Pulmonary artery endothelial cell (primary cell): ENCODE data around the gene PPP1R13B. TPM values are rescaled to one million over a fixed set of nuclear protein-coding genes. Genes with fewer than 3 reads are reported as not detected.
A peak's percentile ranks its signal among the peaks of the same experiment; 100 is the strongest.
"Not testable (repeated sequence)": the region's sequence is repeated elsewhere in the genome, so short reads cannot be mapped to it uniquely, and the experiment has no call there.

Experiments
- DNase-seq: peaks from one replicate; pipeline ENCODE4 v3.0.0-alpha.2; 2011; ENCODE audit warnings: low read depth, low spot score
- total RNA-seq: library from RNA; depleted of rRNA; stranded (reverse); fragments of >200 nt; gene quantifications from 2 replicates; pipeline ENCODE4 v1.2.3, GENCODE V29; 2014

Gene PPP1R13B
- total RNA-seq, 1 donor from 2014 or later = 7.5 TPM

DNA sequence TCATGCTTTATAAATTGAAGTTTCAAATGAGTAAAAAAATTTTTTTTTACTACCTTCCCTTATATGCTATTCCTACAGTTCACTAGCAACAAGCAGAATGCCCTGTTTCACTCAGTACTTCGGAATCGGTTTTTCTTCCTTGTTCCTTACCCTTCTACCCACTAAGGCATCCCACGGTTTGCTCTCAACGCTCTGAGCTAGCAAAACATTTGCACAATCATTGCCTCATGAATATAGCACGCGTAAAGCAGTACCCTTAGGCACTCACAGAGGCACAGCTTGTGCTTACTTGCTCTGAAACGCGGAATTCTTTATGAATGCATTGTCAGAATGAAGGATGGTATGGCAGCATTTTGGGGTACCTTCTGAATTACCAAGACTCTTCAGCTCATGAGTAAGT is 45.0 kb downstream of the PPP1R13B start:
- DNase-seq = no peak

DNA sequence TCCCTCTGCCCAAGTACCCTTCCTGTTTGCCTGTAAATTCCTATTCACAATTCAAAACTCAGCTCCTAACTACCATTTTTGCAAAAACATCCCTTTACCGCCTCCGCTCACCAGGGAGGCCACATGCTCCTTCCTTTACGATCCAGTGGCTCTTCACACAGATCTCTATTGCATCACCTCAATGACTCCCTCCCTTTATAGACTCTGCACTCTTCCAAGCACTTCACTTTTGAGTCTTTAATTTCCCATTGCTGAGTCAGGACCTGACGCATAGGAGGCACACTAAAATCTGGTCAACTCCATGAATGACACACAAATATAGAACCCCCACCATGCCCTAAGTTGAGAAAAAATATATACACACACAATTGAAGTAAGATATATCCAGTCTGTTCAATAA is 45.9 kb downstream of the PPP1R13B start:
- DNase-seq = no peak

DNA sequence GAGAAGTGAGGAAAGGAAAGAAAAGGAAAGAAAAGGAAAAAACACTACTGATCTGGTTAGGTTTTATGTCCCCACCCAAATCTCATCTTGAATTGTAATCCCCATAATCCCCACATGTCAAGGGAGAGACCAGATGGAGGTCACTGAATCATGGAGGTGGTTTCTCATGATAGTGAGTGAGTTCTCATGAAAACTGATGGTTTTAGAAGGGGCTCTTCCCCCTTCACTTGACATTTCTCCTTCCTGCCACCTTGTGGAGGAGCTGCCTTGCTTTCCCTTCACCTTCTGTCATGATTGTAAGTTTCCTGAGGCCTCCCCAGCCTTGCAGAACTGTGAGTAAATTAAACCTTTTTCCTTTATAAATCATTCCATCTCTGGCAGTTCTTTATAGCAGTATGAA is 54.2 kb downstream of the PPP1R13B start:
- DNase-seq = not testable (repeated sequence)

DNA sequence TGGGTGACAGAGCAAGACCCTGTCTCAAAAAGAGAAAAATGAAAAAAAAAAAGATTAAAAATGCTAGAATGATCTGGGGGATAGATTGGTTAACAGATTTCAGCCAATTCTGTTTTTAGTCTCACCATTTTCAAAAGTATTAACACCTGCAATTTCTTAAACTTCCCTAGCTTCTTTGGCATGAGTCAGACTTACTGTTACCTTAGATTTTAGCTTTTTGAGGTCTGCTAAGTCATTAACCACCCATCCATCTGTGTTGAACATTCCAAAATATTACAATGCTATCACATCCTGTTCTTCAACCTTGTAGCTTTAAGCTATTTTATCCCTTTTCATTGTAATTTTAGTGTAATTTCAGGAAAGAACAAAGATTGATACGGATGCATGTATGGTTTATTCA is 59.3 kb downstream of the PPP1R13B start:
- no peak for DNase-seq

DNA sequence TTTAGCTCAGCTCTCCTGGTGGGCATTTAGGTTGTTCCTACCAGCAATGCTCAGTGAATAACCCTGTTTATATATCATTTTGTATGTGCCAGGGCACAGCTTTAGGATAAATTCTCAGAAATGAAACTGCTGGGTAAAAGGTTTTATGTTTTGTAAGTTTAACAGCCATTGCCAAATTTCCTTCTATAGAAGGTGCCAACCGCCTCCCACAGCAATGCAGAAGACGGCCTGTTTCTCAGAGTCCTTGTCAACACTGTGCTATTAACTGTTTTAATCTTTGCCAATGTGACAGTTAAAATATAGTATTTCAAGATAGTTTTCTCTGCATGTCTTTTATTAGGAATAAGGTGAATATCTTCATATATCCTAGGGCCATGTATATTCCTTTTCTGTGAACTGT is 65.0 kb downstream of the PPP1R13B start:
- DNase-seq = no peak

DNA sequence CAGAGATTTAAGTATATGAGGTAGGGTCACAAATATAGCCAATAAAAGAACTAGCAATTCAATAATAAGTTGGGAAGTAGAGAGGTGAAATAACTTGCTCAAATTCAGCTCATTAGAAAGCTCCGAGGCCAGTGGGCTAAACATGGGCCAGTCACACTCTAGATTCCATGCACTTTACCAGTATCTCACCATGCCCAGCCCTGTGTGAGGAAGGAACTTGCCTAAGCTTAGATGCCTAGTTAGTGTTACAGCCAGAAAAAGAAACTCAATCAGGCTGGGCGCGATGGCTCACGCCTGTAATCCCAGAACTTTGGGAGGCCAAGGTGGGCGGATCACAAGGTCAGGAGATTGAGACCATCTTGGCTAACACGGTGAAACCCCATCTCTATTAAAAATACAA is 71.1 kb downstream of the PPP1R13B start:
- DNase-seq = not testable (repeated sequence)

DNA sequence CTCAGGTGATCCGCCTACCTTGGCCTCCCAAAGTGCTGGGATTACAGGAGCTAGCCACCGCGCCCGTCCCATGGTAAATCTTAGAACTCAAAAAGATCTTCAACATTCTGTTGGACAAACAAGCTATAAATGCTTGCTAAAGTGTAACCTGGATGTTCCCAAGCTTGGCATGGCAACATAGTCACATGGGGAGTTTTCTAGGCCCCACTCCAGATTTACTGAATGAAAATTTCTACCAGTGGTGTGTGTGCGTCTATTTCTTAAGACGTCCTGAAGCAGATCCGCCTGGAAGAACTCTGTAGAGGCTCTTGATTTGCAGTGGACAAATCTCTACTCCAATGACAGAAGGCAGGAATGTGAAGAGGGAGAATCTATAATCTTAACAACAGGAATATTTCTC is 71.9 kb downstream of the PPP1R13B start:
- DNase-seq = no peak

DNA sequence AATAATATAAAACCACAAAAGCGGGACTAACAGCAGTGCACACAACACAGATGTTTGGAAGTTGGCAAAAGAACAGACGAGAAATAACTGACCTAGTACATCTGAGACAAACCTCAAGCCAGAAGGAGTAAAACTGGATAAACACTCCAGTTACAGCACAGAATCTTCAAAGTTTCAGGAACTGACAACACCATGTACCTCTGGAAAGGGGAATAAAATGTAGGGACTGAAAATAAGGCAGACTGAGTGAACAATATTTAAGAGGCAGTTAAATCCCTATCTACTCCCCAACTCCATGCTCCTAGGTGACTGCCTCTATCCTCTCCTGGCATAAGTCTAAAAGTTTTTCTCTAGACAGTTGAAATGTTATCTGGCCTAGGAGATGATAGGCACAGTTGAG is 73.9 kb downstream of the PPP1R13B start:
- DNase-seq = no peak

DNA sequence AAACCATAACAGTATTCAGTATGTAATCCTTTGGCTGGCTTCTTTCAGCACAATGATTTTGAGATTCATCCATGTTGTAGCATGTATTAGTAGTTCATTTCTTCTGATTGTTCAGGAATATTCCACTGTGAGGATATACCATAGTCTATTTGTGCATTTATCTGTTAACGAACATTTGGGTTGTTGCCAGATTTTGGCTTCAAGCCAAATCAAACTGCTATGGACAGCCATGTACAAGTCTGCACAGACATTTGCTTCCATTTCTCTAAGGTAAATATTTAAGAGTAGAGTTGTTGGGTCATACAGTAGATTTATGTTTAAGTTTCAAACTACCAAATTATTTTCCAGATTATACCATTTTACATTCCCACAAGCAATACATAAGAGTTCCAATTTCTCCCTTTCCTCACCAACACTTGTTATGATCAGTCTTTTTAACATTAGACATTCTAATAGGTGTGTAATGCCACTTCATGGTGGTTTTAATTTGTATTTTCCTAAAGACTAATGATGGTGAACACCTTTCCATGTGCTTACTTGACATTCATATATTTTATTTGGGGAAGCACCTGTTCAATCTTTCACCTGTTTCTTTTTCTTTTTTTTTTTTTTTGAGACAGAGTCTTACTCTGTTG is 75.2 kb downstream of the PPP1R13B start:
- no peak for DNase-seq

DNA sequence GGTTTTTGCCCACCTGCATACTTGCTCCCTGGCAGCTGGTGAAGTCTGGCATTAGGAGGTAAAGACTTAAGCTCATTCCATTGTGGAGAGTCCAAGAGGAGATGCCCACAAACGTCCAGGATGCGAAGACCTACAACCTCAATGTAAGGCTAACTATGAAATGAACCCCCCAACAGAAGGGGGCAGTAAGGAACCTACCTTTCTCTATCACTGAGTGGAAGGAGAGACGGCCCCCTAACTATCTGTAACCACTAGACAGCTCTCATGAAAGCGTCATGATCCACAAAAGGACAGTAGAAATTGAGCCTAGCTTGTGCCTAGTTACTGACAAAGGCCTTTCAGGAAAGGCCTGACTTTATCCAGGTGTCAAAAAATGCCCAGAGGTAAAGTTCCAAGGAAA is 76.5 kb downstream of the PPP1R13B start:
- no peak for DNase-seq

DNA sequence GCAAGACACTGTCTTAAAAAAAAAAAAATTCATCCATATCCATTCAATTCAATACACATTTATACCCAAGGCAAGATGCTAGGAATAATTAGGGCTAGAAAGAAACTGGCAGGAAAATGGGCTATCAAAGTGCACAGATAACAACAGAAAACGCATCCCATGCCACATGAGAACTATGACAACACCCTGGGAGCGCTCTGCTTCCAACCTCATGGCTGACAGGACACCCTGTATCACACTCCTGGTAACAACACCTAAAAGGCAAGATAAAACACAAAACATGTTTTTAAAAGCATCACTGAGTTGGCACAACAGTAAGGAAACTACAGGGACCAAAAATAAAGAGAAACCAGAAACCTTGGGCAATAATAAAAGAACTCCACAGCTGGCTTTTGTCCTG is 76.9 kb downstream of the PPP1R13B start:
- no peak for DNase-seq

DNA sequence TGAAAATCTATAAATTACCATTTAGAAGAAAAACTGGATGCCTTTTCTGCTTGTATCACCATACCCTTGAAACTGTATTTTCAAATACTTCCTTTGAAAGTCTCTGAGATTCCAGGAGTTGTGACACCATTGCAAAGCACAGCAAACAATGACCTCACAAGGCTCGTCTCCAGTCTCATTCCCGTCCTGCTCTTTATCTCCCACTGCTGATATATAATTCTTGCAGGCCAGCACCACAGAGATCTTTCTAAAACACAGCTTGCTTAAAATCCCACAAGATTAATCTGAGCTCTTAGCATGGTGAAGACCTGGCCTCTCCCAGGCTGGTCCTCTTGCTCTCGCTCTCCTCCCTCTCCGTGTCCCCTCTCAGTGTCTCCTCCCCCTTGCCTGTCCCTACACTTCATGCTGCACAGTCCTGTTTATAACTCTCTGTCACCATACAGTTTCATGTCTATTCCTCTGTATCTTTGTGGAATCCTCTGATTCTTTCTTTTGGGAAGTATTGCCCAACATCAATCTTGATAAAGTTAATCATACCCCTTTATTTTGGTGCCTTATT is 80.0 kb downstream of the PPP1R13B start:
- DNase-seq = no peak

DNA sequence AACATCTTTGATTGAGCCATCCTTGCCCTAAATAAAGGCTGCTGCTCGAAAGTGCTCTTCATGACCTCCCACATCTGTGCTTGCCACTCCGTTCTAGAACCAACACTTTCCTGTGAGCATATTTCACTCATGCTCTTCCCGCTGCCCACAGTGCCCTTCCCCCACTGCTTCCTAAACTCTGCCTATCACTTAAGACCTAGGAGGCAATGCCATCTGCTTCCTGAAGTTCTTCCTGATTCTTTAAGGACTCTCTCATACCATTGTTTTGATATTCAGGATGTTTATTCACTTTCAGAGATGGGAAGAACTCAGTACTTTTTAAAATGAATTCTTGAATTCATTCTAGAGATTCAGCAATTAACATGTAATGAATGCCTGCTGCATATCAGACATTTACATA is 81.8 kb downstream of the PPP1R13B start:
- DNase-seq = peak; percentile 61

DNA sequence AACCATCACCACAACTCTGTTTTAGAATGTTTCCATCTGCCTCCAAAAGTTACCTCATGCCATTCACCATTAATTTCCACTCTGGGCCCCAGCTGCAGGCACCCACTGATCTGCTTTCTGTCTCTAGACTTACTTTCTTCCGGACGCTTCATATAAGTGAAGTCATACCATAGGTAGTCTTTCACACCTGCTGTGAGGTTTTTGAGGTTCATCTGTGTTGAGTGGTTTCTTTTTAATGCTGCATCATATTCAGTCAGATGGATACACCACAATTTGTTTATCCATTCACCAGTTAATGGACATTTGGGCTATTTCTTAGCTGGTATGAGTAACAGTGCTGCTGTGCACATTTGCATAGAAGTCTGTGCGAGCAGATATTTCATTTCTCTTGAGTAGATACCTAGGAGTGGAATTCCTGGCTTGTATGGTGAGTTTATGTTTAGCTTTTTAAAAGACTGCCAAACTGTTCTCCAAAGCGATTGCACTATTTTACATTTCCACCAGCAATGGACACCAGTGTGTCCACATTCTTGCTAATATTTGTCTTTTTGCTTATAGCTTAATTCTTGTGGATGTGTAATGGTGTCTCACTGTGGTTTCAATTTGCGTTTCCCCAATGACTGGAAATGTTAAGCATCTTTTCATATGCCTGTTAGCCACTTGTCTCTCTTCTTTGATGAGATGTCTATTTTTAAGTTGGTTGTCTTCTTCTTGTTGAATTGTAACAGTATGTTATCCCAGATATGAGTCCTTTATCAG is 83.5 kb downstream of the PPP1R13B start:
- DNase-seq = no peak

DNA sequence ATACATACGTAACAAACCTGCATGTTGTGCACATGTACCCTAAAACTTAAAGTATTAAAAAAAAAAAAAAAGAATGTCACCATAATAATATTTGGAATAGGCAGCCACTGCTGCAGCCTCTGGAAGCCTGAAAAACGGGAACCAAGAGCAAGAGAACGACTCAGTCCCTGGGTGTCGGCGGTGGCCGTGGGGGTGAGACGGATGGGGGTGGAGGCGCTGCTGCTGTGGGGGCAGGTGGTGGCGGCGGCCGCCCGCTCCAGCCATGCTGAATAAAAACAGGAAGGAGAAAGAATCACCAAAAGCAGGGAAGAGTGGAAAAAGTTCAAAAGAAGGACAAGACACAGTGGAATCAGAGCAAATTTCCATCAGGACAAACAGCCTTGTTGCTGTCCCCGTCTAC is 84.8 kb downstream of the PPP1R13B start:
- DNase-seq = no peak

DNA sequence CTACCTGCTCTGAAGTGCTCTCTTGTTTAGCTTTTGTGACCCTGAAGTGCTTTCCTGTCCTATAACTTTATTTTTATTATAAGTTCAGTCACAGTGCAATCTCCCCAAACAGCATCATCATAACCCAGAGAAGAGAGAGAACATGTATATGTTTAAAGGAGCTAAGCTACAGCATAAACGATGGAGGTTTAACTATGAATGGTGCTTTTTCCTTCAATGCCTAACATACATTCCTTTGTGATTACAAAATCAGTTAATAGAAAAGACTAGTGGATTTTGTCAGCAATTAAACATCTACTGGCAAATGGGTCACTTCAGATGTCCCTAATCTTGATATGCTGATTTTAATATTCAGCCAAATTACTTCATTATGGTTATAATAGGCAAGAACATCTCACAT is 85.3 kb downstream of the PPP1R13B start:
- no peak for DNase-seq

DNA sequence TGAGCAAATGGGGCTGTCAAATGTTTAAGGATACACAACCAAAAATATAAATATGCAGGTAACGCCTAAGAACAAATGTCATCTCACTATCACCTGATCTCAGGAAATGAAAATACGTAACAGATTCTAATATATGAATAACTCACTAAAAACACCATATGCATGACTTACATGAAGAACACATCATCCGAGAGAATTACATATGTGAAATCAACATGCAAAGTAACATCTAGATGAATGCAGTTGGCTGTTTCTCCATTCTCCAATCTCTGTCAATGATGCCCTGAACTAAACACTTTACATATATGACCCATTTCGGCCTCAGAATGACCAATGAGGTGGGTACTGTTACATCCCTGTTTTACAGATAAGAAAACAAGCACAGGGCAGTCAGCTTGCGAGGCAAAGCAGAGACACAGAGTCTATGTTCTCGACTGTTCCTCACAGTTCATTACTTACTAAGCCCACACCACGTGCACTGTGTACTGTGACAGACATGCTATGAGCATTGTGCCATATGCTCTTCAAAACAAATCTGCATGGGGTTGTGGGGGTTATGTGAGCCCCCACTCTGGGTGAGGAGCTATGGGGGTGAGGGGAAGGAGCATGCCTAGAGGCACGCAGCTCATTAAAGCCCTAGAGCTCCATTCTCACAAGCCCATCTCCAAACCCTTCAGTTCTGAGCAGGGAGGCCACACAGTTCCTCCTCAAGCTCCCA is 89.2 kb downstream of the PPP1R13B start:
- no peak for DNase-seq

DNA sequence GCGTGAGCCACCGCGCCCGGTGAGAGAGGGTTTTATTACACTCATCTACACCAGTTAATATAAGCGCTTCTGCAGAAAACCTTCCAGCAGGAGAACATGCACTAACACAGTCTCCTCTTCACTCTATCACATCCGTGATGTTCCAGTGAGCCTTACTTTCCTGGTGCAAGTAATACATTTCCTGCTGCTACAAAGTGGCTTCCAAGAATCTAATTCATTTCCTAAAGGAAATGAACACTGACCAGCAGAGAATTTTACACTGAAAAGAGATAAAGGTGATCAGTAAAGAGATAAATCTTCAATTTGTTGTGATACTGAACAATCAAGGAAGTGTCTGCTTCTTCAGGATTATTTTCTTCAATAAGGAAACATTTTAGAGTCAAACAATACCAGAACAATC is 92.3 kb downstream of the PPP1R13B start:
- no peak for DNase-seq

DNA sequence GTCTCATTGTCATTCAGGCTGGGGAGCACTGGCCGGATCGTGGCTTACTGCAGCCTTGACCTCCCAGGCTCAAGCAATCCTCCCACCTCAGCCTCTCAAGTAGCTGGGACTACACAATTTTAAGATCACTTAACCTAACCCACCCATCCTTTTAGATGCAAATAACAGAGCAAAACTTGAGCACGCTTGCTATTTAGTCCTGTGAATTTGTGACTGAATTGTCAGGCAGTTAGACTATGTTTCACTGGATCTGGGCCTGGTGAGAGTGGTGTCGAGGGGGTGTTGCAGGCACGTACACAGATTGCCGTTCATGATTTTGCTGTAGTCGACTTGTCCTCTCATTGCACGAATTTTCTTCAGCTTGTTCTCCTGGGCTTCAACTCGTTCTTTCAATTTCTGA is 93.6 kb downstream of the PPP1R13B start:
- no peak for DNase-seq

DNA sequence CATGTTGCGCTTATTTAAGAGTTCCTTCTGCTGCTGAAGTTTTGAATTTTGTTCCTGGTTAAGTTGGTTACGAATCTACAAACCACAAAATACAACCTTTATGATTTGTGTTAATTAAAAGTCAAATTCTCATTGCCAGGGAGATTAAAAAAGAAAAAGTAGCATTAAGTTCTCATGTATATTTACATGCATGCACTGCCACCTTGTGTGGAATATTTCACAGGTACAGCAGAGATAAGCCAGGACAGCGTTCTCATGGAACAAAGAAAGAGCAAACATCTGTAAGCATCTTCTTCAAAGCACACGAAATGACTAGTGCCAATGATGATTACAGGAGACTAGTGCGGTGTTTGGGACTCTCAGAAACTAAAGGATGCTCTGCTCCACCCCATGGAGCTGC is 97.5 kb downstream of the PPP1R13B start:
- DNase-seq = no peak

DNA sequence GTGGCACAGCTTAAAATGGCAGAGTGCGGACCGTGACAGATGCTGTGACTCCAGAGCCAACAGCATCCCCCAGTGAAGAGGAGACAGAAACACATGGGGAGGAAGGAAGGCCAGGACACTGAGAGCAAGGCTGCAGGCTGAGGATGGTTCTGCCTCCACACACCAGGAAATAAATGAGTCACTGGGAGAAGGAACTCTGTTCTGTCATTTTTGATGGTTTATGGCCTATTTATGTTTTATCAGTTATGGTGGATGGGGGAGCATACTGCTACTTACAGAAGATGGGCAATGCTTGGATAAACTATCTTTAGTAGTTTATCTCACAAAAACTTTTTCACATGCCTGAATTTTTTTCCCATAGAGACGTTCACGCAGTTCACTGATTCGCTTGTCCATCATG is 97.9 kb downstream of the PPP1R13B start:
- no peak for DNase-seq

DNA sequence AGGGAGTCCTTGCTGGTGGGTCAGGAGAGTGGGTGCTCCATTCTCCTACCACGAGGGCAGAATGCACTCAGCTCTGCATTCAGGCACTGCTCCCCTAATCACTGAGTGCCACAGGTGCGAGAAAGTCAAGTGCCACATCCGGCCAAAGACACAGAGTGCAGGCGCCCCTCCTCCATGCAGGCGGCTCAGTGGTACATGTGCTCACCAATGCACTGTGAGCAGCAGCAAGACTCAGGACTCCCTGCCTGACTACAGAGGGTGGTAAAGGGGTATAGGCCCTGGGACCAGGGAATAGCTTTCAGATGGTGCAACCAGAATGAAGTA is 98.9 kb downstream of the PPP1R13B start:
- DNase-seq = no peak

DNA sequence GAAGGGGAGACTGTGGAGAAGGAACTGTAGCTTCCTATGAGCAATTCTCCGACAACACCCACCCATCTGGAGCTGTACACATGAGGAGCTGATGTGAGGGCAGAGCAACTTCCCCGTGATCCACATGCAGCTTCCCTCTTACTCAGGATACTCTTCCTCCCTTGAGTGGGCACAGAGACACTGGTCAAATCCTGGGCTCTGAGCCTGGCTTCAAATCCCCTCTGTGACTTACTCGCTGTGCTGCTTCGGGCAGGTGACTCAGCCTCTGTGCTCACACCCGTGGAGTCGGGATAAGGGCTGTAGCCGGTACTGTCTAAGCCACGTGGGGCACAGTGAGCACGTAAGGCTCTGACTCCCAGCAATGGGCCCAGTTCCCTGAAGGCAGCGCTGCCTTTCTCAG is 100.7 kb downstream of the PPP1R13B start:
- DNase-seq = no peak
